HG03108 (cell line): ENCODE results near the gene TMEM101.
"Not testable (repeated sequence)": the region's sequence is repeated elsewhere in the genome, so short reads cannot be mapped to it uniquely, and the experiment has no call there.

Experiments
- ATAC-seq: cut with Tn5 transposase; IDR thresholded peaks from one replicate; pipeline ENCODE4 v1.9.1; 2021; ENCODE audit warnings: moderate library complexity; ENCODE audit not compliant: unreplicated experiment

TMEM101 gene

GRCh38 chr17:44024271-44024663 is 9.5 kb upstream of the TMEM101 start:
- no peak for ATAC-seq

GRCh38 chr17:44023545-44024270 is 8.9 kb upstream of the TMEM101 start:
- no peak for ATAC-seq

- no peak for ATAC-seq
These were observed 7.5 kb upstream of the TMEM101 start for GRCh38 chr17:44022246-44022645.

GRCh38 chr17:44021227-44021626 is 6.5 kb upstream of the TMEM101 start:
- not testable (repeated sequence) for ATAC-seq

DNA sequence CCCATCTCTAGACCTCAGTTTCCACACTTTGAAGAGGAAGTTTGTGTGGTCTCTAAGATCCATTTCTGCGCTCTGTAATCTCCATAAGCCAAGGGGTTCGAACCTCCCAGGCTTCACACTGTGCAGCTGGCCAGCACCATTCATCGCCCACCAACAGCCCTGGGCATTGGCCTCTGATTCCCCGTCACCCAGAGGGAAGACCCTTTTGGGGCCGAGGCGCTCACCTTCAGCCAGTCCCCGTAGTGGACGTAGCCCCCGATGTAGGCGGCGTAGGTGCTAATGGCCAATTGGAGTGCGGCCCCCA is 678 bp downstream of the TMEM101 start:
- ATAC-seq: no peak

DNA sequence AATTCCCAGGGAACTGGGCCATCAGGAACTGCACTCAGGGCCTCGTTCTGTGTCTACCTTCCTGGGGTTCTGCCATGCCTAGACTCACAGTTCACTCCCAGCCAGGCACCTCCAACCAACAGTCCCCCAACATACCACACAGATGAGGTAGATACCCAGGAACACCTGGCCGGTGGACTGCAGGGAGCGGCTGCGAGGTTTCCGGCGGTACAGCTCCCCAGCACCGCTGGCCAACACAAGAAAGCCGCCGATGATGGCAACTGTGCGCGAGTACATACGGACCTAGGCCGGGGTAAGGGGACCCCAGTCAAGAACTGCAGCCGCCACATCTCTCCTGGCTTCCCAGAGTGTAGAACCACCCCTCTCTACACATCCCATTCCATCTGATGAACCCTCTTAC is 1.9 kb downstream of the TMEM101 start:
- no peak for ATAC-seq

GRCh38 chr17:44012391-44012790 is 2.4 kb downstream of the TMEM101 start:
- no peak for ATAC-seq

- ATAC-seq: no peak
These were observed 2.9 kb downstream of the TMEM101 start for GRCh38 chr17:44011876-44012275.

GRCh38 chr17:44010966-44011647 is 3.7 kb downstream of the TMEM101 start:
- ATAC-seq: no peak

DNA sequence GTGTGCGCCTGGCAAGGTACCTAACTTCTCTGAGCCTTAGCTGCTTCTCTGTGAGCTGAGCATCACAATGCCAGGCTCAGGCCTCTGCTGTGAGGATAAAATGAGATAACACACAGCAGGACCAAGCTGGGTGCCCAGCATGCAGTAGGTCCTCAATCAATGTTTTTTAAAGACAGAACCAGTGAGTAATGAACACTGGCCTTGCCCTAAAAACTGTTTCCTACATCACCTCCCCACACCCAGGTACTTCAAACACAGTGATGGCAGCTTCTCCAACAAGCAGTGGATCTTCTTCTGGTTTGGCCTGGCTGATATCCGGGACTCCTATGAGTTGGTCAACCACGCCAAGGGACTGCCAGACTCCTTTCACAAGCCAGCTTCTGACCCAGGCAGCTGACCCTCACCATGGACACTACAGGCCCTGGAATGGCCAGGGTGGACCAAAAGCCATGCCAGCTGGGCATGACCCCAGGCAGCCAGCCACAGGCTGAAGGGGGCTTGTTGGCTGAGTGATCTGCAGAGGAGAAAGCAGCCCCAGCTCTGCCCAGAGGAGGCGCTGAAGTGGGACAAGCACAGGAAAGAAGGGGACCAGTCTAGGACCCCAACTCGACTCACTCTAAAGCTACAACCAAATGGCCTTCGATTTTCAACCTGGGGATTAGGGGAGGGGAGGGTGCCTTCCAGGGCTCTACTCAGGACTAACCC is 6.4 kb downstream of the TMEM101 start:
- ATAC-seq: no peak

- ATAC-seq: no peak
These were observed 7.2 kb downstream of the TMEM101 start for GRCh38 chr17:44007346-44008204.

- peak; percentile 56 for ATAC-seq
These were observed 8.0 kb downstream of the TMEM101 start for GRCh38 chr17:44006598-44007345.

DNA sequence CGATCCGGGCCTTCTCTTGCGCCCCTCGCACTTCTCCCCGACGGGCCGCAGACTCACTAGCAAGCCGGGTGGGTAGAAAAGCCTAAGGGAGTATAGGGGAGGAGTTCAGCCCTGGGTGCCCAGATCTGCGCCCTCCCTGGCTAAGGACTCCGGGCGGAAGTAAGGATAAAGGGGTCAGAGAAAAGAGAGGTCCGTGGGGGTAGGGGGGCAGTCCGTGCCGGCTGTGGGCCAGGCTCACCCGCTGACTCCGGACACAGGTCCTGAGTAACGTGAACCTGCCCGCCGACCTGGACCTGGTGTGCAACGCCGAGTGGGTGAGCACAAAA is 8.5 kb downstream of the TMEM101 start:
- no peak for ATAC-seq

GRCh38 chr17:44005527-44006271 is 9.1 kb downstream of the TMEM101 start:
- no peak for ATAC-seq

GRCh38 chr17:44004761-44005526 is 9.8 kb downstream of the TMEM101 start:
- ATAC-seq: no peak

DNA sequence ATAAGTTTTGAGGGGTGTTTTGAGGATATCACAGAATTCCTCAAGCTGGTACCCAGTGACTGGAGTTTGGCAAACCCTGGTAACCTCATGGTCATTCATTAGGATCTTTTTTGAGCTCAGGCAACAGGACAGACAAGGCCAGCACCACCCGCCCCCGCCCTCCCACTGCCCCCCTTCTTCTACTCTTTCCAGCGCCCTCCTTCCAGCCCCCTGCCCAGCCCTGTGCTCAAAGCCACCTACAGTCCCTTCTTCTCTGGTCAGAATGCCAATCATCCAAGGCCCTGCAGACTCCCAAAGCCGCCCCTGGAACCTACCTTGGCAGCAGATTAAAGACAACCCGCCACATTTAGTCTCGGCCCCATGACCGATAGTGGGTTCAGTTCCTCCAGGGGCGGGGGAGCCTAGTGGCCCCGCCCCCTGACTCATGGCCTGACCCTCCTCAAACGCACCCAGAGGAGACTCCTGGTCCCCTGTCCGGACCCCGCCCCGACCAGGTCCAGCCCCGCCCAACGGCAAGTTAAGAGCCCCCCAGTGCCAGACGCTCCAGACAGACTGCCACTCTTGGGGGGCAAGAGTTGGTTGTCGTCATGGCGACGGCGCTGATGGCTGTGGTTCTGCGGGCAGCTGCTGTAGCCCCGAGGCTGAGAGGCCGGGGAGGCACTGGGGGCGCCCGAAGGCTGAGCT is 10.5 kb downstream of the TMEM101 start, which contains the start of gene NAGS:
NAGS (plus strand) TSS at position 546 of the 684 bp plus-strand sequence; CDS start at position 588, 42 bp downstream.
- ATAC-seq: no peak

GRCh38 chr17:44002141-44002848 is 12.5 kb downstream of the TMEM101 start:
- ATAC-seq: no peak

DNA sequence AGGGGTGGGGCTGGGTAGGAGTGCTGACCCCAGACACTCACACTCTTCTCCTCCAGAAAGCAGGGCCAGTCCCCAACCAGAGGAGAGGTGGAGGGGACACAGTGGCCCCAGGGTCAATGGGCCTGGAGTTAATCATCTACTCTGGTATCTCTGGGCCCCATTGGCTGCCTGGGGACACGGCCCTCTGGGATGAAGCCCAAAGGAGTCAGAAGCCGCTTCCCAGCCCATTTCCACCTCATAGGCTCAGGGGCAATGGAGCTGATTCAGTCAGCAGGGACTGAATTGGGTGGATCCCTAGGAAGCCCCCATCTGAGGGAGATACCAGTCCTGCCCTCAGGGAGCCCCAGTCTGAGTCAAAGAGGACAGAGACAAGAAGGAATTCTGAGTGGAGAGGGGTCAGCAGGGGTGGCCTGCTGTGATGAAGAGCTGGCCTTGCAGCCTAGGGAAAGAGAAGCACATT is 13.3 kb downstream of the TMEM101 start:
- no peak for ATAC-seq
